ENCODE data around the gene IFNG.

IFNG gene

GRCh38 chr12:68140556-68140955, 19.0 kb downstream of the IFNG start:
- Mint-ChIP-seq H3K27ac (peak overlapping the region; percentile 62), H3K36me3 (ENCODE audit: low read depth) (peaks cover 6% of the 10 kb centered on the region), H3K4me1 (ENCODE audit: low read depth) (peaks cover 51% of the 10 kb centered on the region), H3K4me3 (no peak overlapping the region), H3K27me3 (no peaks in the 10 kb centered on the region), H3K9me3 (peaks cover 5% of the 10 kb centered on the region)

DNA sequence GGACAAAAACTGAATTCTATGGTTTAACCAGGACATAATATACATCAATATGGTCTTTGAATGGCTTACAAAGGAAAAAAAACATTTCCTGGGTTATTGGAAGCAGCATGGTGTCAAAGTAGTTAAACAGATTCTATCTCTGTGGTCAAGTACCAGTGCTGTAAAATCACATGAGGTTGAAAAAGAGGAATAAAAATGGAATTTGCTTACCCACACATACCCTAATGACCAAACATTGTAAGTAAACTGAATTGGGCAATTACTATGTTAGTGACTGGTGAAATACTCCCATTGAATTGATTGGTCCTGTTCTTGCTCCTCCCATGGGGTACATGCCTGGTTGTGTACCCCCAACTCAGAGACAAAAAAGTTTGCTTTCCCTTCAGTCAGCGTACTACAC, 19.6 kb downstream of the IFNG start:
- Mint-ChIP-seq H3K9me3 (peaks cover 5% of the 10 kb centered on the region), H3K4me1 (ENCODE audit: low read depth) (peaks cover 54% of the 10 kb centered on the region), H3K4me3 (no peak overlapping the region), H3K36me3 (ENCODE audit: low read depth) (peaks cover 6% of the 10 kb centered on the region), H3K27ac (peak overlapping the region; percentile 62), H3K27me3 (no peaks in the 10 kb centered on the region)

DNA sequence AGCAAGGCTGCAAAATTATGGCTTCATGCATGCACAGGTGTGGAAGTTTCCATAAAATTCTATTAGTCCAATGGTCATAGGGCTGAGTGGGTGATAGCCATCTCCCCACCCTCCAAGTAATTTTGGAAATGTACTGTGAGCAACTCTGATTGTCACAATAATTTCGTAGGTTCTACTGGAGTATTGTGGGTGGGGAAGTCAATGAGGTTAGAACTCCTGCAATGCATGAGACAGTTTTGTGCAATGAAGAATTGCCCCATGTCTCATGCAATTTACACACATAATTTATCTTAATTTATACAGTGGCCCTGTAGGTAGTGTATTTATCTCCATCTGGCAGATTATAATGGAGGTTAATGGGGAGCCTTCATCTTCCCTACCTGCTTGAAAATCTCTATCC, 20.5 kb downstream of the IFNG start:
- peak overlapping the region; percentile 65 for H3K4me3 Mint-ChIP-seq

GRCh38 chr12:68138480-68138879, 21.1 kb downstream of the IFNG start:
- H3K36me3 Mint-ChIP-seq (ENCODE audit: low read depth), result peaks cover 6% of the 10 kb centered on the region
- H3K9me3 Mint-ChIP-seq, result peaks cover 10% of the 10 kb centered on the region
- H3K4me1 Mint-ChIP-seq (ENCODE audit: low read depth), result peaks cover 54% of the 10 kb centered on the region
- H3K27ac Mint-ChIP-seq, result peak overlapping the region; percentile 96
- H3K27me3 Mint-ChIP-seq, result no peaks in the 10 kb centered on the region
- peak overlapping the region; percentile 65 for H3K4me3 Mint-ChIP-seq

More for the DNA sequence above, 20.5 kb downstream of the IFNG start:
- H3K9me3 Mint-ChIP-seq, result peaks cover 5% of the 10 kb centered on the region
- H3K4me1 Mint-ChIP-seq (ENCODE audit: low read depth), result peaks cover 54% of the 10 kb centered on the region
- no peaks in the 10 kb centered on the region for H3K27me3 Mint-ChIP-seq
- peak overlapping the region; percentile 96 for H3K27ac Mint-ChIP-seq
- peaks cover 6% of the 10 kb centered on the region for H3K36me3 Mint-ChIP-seq (ENCODE audit: low read depth)

GRCh38 chr12:68137335-68137830, 22.2 kb downstream of the IFNG start:
- peaks cover 54% of the 10 kb centered on the region for H3K4me1 Mint-ChIP-seq (ENCODE audit: low read depth)
- peaks cover 6% of the 10 kb centered on the region for H3K36me3 Mint-ChIP-seq (ENCODE audit: low read depth)
- H3K27me3 Mint-ChIP-seq, result no peaks in the 10 kb centered on the region
- peaks cover 12% of the 10 kb centered on the region for H3K9me3 Mint-ChIP-seq
- H3K4me3 Mint-ChIP-seq, result peak overlapping the region; percentile 66
- peak overlapping the region; percentile 96 for H3K27ac Mint-ChIP-seq

GRCh38 chr12:68135520-68135919, 24.0 kb downstream of the IFNG start:
- no peak overlapping the region for H3K4me3 Mint-ChIP-seq
- H3K9me3 Mint-ChIP-seq, result peaks cover 26% of the 10 kb centered on the region
- H3K27me3 Mint-ChIP-seq, result no peaks in the 10 kb centered on the region
- peaks cover 53% of the 10 kb centered on the region for H3K4me1 Mint-ChIP-seq (ENCODE audit: low read depth)
- peaks cover 17% of the 10 kb centered on the region for H3K36me3 Mint-ChIP-seq (ENCODE audit: low read depth)
- H3K27ac Mint-ChIP-seq, result no peak overlapping the region

DNA sequence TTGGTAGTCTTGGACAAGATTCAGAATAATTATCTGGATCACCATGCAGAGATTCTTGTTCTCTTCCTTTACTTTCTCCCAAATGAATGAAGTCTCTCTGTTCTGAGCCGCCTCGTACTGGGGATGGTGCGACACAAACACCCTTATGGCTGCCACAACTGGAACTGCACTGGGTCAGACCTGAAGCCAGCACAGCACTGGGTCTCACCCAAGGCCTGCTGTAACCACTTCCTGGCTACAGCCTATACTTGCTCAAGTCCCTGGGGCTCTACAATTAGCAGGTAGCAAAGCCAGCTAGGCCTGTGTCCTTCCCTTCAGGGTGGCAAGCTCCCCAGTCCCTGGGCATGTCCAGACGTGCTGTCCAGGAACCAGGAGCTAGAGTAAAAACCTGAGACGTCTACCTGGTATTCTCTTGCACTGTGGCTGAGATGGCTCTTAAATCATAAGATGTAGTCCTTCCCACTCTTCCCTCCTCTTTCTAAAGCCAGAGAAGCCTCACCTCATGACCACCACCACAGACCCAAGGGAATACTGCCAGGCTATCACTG, 27.6 kb downstream of the IFNG start:
- Mint-ChIP-seq H3K9me3 (peaks cover 38% of the 10 kb centered on the region), H3K27ac (no peak overlapping the region), H3K36me3 (ENCODE audit: low read depth) (peaks cover 27% of the 10 kb centered on the region), H3K4me1 (ENCODE audit: low read depth) (peaks cover 17% of the 10 kb centered on the region), H3K4me3 (no peak overlapping the region), H3K27me3 (no peaks in the 10 kb centered on the region)

DNA sequence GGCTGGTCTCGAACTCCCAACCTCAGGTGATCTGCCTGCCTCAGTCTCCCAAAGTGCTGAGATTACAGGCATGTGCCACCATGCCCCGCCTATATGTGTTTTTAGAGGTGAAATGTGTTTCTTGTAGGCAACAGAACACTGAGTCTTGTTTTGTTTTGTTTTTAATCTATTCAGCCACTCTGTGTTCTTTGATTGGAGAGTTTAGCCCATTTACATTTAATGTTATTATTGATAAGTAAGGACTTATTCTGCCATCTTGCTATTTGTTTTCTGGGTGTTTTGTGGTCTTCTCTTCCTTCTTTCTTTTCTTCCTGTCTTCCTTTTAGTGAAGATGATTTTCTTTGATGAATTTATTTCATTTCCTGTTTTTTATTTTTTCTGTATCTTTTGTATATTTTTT, 29.6 kb downstream of the IFNG start:
- Mint-ChIP-seq H3K27ac (no peak overlapping the region), H3K27me3 (no peaks in the 10 kb centered on the region), H3K4me3 (no peak overlapping the region), H3K36me3 (ENCODE audit: low read depth) (peaks cover 27% of the 10 kb centered on the region), H3K4me1 (ENCODE audit: low read depth) (no peaks in the 10 kb centered on the region), H3K9me3 (peaks cover 42% of the 10 kb centered on the region)

DNA sequence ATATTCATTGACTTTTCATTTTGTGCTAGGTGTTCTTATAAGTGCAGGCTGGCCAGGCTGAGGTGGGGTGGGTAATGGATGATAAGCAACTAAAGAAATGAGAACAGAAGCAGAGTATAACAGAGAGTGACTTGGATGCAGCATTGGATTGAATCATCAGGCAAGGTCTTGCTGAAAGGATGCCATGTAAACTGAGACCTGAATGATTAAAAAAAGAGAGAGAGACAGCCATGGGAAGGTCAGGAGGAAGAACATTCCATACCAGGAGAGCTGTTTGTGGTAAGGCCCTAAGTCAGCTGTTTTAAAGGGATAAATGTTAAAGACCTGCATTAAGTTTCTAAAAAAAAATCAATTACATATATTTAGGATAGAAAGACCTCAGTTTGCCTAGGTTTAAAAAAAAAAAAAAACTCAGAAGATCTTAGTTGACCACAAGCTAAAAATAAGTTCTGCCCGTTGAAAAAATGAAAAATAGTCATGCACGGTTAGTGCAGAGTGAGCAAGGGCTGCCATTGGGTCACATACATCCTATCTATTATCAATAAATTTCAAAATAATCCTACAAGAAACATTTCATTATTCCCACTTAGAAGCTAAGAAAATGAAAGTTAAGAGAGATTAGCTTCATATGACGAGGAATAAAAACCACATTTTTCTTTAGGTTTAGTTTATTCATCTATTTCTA, 37.2 kb downstream of the IFNG start:
- no peaks in the 10 kb centered on the region for H3K4me1 Mint-ChIP-seq (ENCODE audit: low read depth)
- H3K4me3 Mint-ChIP-seq, result no peak overlapping the region
- H3K36me3 Mint-ChIP-seq (ENCODE audit: low read depth), result no peaks in the 10 kb centered on the region
- H3K27me3 Mint-ChIP-seq, result no peaks in the 10 kb centered on the region
- no peak overlapping the region for H3K27ac Mint-ChIP-seq
- peaks cover 4% of the 10 kb centered on the region for H3K9me3 Mint-ChIP-seq

- Mint-ChIP-seq H3K4me3 (no peak overlapping the region), H3K36me3 (ENCODE audit: low read depth) (no peaks in the 10 kb centered on the region), H3K27me3 (no peaks in the 10 kb centered on the region), H3K9me3 (no peaks in the 10 kb centered on the region), H3K27ac (no peak overlapping the region), H3K4me1 (ENCODE audit: low read depth) (no peaks in the 10 kb centered on the region)
These were observed 38.4 kb downstream of the IFNG start for GRCh38 chr12:68121143-68121542.

DNA sequence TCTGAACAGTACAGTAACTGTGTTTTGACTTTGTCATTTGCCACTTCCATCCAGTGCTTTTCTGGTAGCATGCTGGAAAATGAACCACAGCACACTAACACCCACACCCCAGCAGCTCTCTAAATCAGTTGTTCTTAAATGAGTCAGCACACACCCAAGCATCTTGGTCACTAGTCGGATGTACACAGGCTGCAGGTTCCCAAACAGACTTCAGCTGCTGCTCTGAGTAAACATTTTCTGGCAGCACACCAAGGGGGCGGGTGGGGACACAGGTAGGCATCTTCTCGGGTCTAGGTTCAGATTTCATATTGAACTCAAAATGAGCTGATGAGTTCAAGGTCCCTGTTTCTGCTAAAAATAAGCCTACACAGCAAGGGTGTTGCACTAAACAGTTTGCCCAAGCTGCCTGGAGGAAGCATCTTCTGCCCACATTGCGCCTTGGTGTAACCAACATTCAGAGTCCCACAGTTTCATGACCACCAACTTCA, 39.8 kb downstream of the IFNG start:
- Mint-ChIP-seq H3K4me3 (no peak overlapping the region), H3K4me1 (ENCODE audit: low read depth) (no peaks in the 10 kb centered on the region), H3K36me3 (ENCODE audit: low read depth) (no peaks in the 10 kb centered on the region), H3K9me3 (no peaks in the 10 kb centered on the region), H3K27ac (no peak overlapping the region), H3K27me3 (no peaks in the 10 kb centered on the region)

DNA sequence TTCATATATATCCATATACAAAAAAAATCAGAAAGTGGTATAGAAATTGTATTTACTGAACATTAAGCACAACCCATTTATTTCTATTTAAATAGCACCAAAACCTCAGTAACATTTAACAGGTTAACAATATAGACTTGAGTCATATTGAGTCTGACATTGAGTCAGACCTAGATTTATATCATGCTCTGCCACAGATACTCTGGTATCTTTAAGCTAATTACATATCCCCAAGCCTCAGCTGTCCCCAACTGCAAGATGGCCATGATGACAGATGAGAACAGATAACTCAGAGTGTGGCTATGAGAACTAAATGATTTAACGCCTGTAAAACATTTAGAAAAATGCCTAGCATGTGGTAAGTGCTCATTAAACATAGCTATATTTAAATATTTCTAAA, 40.3 kb downstream of the IFNG start:
- Mint-ChIP-seq H3K36me3 (ENCODE audit: low read depth) (no peaks in the 10 kb centered on the region), H3K4me3 (peak overlapping the region; percentile 43), H3K4me1 (ENCODE audit: low read depth) (no peaks in the 10 kb centered on the region), H3K27me3 (no peaks in the 10 kb centered on the region), H3K9me3 (no peaks in the 10 kb centered on the region), H3K27ac (no peak overlapping the region)

GRCh38 chr12:68118096-68118755, 41.3 kb downstream of the IFNG start:
- Mint-ChIP-seq H3K4me1 (ENCODE audit: low read depth) (peaks cover 6% of the 10 kb centered on the region), H3K36me3 (ENCODE audit: low read depth) (no peaks in the 10 kb centered on the region), H3K27ac (peak overlapping the region; percentile 83), H3K4me3 (peak overlapping the region; percentile 19), H3K27me3 (no peaks in the 10 kb centered on the region), H3K9me3 (no peaks in the 10 kb centered on the region)

- Mint-ChIP-seq H3K9me3 (no peaks in the 10 kb centered on the region), H3K27ac (peak overlapping the region; percentile 83), H3K4me1 (ENCODE audit: low read depth) (peaks cover 7% of the 10 kb centered on the region)
These were observed 41.9 kb downstream of the IFNG start for GRCh38 chr12:68117661-68118060.

GRCh38 chr12:68115281-68115680, 44.3 kb downstream of the IFNG start:
- H3K36me3 Mint-ChIP-seq (ENCODE audit: low read depth), result no peaks in the 10 kb centered on the region
- H3K4me1 Mint-ChIP-seq (ENCODE audit: low read depth), result peaks cover 9% of the 10 kb centered on the region
- no peaks in the 10 kb centered on the region for H3K9me3 Mint-ChIP-seq
- no peak overlapping the region for H3K27ac Mint-ChIP-seq
- H3K4me3 Mint-ChIP-seq, result no peak overlapping the region
- no peaks in the 10 kb centered on the region for H3K27me3 Mint-ChIP-seq

More at GRCh38 chr12:68117661-68118060, 41.9 kb downstream of the IFNG start:
- H3K4me3 Mint-ChIP-seq, result peak overlapping the region; percentile 19
- H3K27me3 Mint-ChIP-seq, result no peaks in the 10 kb centered on the region
- H3K36me3 Mint-ChIP-seq (ENCODE audit: low read depth), result no peaks in the 10 kb centered on the region
